Activated CD4-positive, alpha-beta T cell treated with anti-CD3 and anti-CD28 coated beads for 4 hours (primary cell): Measurements from ENCODE around the gene ARHGEF35.
"Not testable (repeated sequence)": the region's sequence is repeated elsewhere in the genome, so short reads cannot be mapped to it uniquely, and the experiment has no call there.

Experiments
- DNase-seq, 2 donors: peaks; one replicate each; pipeline ENCODE4 v3.0.0-alpha.2; 2020

ARHGEF35 gene

GRCh38 chr7:144195212-144195872 is at the start of gene ARHGEF35:
ARHGEF35 (minus strand) TSS chr7:144195833; CDS start chr7:144188383, 7,450 bp downstream.
- DNase-seq, result not testable (repeated sequence)

GRCh38 chr7:144245372-144245771 is 49.7 kb upstream of the ARHGEF35 start:
- DNase-seq, result not testable (repeated sequence)

- DNase-seq, result not testable (repeated sequence)
Observed at GRCh38 chr7:144239365-144239764, 43.7 kb upstream of the ARHGEF35 start, which contains the start of gene OR2A42. OR2A42 (minus strand) TSS chr7:144239605; CDS start chr7:144232843, 6,762 bp downstream.

DNA sequence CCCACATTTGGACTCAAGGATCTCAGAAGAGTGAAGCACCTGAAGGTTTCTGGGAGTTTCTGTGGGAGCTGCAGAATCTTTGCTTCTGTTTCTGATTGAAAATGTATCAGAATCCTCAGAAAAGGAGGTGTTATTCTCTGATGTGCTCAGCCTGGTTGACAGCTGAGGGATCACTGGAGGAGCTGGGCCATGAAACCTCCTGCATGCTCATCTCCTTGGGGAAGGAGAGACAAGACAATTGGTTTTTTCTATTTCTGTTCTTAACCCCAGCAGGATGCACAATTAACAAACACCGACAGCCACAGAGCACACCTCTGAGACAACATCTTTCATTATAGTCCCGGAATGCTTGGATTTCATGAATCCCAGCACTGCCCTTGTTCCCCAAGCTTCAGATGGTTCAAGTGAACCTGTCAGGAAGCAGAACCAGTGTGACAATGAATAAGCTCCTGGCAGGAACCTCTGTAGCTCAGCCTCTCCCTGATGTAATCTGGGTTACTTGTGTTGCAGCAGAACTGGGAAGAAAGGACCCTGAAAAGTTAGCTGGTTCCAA is 43.0 kb upstream of the ARHGEF35 start:
- not testable (repeated sequence) for DNase-seq

DNA sequence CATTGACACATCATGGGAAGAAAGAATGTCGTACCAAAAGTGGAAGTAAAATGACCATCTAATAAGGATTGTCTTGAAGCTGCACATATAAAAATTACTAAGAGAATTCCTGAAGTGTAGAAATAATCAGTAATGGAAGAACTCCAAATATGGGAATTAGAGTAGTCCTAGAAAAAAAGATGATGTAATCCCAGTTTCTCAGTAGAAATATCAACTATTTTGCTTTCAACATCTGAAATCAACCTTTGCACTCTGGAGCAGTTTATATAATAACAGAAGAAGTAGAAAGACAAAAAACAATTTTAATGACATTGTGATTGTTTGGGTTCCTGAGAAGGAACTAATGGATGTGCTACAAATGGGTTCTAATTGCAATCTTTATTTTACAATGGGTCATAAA is 37.4 kb upstream of the ARHGEF35 start:
- DNase-seq, result not testable (repeated sequence)

DNA sequence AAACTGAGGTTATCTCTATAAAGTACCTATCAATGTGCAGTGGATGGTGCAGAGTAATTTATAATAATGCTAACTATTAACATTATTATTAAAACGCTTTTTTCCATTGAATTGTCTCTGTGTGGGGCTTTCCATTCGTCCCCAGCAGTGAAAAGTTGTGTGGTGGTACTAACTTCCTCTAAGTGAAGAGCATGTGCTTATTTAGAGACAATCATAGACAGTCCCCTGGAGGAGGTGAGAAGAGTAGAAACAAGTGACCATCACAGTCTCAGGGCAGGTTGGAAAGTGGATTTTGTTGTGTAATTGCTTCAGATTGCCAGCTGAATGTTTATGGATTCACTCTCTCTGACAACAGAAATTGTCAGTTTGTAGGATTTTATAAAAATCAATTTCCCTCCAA is 35.4 kb upstream of the ARHGEF35 start:
- DNase-seq, result not testable (repeated sequence)

DNA sequence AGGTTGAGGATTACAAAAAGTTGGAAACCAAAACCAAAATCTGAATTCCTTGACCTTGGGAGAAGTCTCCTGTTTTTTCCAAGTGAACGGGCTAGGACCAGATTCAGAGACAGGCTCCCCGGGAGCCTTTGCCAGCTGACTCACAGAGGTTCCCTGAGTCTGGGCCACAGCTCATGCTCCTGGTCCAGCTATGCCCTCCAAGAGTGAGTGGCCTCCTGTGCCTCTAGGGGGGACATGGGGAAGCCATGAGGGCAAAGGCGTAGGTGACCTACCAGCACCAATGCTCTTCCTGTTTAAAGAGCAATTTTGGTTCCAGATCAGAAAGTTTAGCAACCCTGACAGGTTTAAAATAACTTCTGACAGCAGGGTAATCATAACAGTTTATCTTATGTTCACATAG is 33.2 kb upstream of the ARHGEF35 start:
- not testable (repeated sequence) for DNase-seq

DNA sequence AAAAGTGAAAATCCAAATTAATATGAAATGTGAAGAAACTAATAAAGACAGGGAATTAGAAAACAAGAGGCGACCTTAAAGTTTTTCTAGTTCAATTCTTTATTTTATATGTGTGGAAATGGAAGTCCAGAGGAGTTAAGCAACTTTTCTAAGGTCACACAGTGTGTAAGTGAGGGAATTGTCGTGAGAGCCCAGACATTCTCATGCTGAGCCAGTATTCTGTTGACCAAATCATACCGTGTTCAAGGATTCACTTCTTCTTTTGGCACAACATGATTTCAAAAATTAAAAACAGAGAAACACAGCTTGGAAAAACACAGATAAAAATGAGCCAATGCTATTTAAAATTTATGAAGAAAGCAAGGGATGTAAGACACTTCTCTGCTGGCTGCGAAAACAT is 31.2 kb upstream of the ARHGEF35 start:
- DNase-seq, result not testable (repeated sequence)

DNA sequence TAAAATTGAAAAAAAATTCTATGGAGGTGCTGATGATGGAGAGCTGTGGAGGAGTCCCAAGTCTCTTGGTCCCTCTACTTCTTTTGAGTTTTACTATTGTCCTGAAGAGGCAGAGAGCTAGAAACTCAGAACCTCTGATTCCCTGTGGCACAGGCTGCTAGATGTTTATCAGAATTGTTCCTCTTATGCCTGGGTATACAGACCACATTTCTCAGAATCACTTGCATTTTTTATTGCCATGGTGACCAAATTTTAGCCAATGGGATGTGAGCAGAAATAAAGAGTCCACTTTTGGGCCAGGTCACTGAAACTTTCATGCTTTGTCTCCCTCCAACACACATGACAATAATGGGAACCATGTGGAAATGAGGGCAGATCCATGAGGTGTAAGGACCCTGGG is 28.0 kb upstream of the ARHGEF35 start:
- DNase-seq, result not testable (repeated sequence)

- not testable (repeated sequence) for DNase-seq
Observed at GRCh38 chr7:144220531-144220930, 24.9 kb upstream of the ARHGEF35 start.

- DNase-seq, result not testable (repeated sequence)
Observed at GRCh38 chr7:144219149-144219548, 23.5 kb upstream of the ARHGEF35 start.

DNA sequence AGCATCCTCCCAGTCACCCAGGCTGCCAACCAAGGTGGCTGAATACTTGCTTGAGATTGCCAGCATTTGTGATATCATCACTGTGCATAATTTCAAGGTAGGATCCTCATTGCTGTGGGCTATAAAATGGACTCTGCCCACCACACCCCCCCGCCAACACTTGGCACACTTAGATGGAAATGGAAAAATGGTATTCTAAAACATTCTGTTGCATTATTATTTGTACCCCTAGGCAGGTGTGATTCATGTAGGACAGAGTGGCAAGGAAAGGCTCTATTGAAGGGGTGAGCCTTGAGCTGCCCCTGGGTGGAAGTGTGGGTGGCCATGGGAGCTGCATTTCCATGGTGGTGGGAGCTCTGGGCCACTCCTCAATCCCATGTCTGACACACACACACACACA is 22.9 kb upstream of the ARHGEF35 start:
- DNase-seq, result not testable (repeated sequence)

- DNase-seq, result not testable (repeated sequence)
Observed at GRCh38 chr7:144217200-144217599, 21.6 kb upstream of the ARHGEF35 start.

- DNase-seq, result not testable (repeated sequence)
Observed at GRCh38 chr7:144205306-144205705, 9.7 kb upstream of the ARHGEF35 start.

DNA sequence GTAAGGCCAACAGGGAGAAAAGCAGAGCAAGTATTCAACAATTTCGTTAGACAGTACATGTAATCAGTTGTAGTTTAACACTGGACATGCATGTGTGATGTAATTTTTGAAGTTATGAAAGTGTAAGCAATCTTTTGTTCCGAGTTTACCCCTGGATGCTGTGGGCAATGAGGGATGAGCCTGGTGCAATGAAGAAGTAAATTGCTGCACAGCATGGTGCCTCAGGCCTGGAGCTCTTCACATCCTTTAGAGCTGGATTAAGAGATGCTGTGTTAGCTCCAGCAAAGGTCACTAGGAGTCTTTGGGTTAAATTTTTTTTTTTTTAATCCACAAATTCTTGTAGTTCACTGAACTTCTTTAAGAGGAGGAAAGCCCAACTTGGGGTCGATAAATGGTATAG is 7.5 kb upstream of the ARHGEF35 start:
- DNase-seq, result not testable (repeated sequence)

DNA sequence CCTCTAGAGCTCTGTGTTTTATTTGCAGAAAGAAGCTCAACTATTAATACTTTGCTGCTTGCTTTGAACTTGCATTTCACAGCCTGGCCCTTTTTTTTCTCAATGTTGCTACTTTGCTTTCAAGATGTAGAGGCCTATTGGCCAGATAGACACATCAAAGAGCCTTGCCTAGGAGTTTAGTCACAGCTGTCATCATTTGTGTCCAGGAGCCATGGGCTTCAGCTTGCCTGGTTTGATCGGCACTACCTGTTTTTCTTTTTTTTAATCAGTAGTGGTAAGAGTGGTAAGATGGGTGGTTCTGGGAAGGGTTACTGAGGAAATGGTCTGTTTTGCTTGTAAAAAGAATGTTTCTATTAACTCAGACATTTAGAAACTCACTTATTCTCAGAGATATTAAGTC is 6.3 kb upstream of the ARHGEF35 start:
- DNase-seq, result not testable (repeated sequence)

GRCh38 chr7:144198934-144199333 is 3.3 kb upstream of the ARHGEF35 start:
- not testable (repeated sequence) for DNase-seq

GRCh38 chr7:144194453-144194852 is 1.2 kb downstream of the ARHGEF35 start:
- DNase-seq, result not testable (repeated sequence)

DNA sequence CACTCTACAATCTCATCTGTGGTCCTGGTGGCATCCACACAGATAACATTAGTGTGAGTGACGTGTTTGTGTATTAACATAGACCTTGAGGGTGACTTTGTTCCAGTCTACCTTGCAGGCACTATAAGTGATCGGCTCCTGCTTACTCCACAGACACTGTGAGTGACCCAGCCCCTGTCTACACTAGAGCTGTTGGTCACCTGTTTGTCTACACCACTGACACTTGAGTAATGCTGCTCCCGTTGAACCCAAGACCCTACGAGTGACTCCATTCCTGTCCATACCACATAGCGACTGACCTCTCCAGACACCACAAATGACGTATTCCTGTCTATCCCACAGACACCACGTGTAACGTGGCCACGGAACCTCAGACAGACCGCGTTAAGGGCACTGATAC is 1.9 kb downstream of the ARHGEF35 start:
- DNase-seq, result not testable (repeated sequence)

GRCh38 chr7:144188578-144189171 is 7.0 kb downstream of the ARHGEF35 start:
- not testable (repeated sequence) for DNase-seq

DNA sequence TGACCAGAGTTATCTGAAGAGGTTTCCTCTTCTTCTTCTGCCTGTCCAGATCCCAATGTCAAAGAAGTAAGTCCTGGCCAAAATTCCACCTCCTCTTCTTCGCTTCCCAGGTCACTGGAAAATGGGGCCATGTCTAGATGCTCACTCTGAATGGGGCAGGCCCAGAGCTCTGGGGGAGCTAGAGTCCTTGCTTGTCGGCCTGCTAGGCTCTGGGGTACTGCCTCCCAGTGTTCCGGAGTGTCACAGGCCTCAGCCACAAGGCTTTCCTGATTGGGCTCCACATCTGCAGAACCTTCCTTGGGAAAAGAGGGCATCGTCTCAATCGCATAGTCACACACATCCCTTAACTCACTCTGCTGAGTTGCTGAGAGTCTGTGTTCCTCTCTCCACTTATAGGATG is 7.8 kb downstream of the ARHGEF35 start:
- not testable (repeated sequence) for DNase-seq

DNA sequence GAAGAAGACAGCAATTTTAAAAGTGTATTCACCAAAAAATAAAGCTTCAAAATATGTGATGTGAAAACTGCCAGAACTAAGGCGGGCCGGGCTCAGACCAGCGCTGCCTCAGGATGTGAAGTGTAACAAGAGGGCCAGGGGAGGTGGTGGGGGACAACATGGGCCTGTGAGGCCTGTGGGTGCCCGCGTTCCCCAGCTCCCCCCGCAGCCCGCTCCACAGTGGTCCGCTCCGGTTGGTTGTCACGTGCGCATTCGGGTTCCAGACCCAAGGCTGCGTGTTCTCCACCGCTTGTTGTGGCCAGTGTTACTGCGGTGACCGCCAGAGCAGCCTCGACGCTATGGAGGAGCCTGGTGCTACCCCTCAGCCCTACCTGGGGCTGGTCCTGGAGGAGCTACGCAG is 12.5 kb downstream of the ARHGEF35 start, which contains the start of gene CTAGE4:
TSS of gene CTAGE4 (plus strand) at position 301 of the 400 bp plus-strand sequence. CDS start at position 339, 38 bp downstream.
- not testable (repeated sequence) for DNase-seq

DNA sequence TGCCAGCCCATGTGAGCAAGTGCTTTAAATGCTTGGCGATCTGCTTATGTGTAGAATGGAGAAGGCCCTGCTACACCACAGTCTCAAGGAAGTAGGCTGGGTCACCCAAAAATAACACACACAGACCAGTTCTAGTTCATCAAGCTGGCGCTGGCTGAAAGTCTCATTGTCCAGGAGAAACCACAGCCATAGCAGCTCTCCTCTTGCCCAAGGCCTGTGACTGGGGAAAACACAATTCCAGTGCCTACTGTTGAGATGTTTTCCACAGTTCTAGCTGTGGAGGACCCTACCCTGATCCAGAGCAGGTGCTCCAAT is 16.5 kb downstream of the ARHGEF35 start:
- not testable (repeated sequence) for DNase-seq
